Left renal cortex interstitium (tissue), 4 donors: ENCODE data around the gene FAM216A. TPM values are rescaled to one million over a fixed set of nuclear protein-coding genes. Genes with fewer than 3 reads are reported as not detected.
"Not testable (repeated sequence)": the region's sequence is repeated elsewhere in the genome, so short reads cannot be mapped to it uniquely, and the experiment has no call there.

Source experiments
- DNase-seq, 4 donors: peaks; one replicate each; pipeline ENCODE4 v3.0.0-alpha.2; 2013; ENCODE audit warnings: low read depth in 4 of 4, low spot score in 2 of 4, missing footprints in 1 of 4
- polyA plus RNA-seq, 4 donors: library from polyadenylated mRNA; unstranded; fragments of 120-200 nt; gene quantifications; one replicate each; pipeline ENCODE4 v1.2.1, GENCODE V29; 2013; ENCODE audit not compliant: insufficient read length in 4 of 4

Gene FAM216A, protein sequence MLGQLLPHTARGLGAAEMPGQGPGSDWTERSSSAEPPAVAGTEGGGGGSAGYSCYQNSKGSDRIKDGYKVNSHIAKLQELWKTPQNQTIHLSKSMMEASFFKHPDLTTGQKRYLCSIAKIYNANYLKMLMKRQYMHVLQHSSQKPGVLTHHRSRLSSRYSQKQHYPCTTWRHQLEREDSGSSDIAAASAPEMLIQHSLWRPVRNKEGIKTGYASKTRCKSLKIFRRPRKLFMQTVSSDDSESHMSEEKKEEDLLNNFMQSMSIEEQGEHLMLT
- 10 to 100 TPM; 14.8 to 21.5 (median 18.3) TPM for polyA plus RNA-seq

DNA sequence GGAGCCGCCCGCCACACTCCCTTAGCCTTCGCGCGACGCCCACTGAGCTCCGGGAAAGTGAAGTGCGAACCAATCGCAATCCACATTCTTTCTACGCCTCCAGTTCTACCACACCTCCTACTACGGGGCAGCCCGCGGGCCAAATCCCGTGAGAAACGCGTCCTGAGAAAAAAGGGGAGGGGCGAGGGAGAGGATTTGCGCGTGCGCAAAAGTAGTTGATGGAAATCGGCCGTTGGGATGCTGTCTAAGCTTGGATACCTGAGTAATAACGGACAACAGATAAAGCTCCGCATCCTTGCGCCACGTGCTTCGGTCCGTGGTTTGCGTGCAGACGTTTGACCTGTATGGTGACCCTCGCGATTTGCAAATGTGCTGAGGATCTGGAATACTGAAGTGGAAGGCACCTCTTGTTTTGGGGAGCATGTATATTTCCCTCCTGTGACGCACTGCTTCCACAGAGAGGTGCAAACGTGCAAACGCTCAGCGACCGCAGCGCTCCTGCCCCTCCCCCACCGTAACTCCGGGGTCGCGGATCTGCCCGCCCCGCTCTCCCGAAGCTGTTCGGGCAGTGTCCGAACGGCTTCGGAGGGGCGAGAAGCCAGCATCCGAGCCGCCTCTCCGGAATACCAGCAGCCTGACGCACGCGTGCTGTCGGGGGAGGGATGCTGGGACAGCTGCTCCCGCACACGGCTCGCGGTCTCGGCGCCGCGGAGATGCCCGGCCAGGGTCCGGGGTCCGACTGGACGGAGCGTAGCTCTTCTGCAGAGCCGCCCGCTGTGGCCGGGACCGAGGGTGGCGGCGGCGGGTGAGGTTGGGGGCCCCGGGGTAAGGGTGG, at the start of gene FAM216A, which contains the start of gene GPN3:
Gene FAM216A (plus strand): TSS at position 632 of the 835 bp plus-strand sequence. CDS start 31 bp downstream, at position 663.
Gene GPN3 (minus strand): TSS at position 44 of the 835 bp plus-strand sequence. CDS start 54 bp downstream, outside the sequence.
- DNase-seq = peak; percentile 97 to 99 (median 99)

DNA sequence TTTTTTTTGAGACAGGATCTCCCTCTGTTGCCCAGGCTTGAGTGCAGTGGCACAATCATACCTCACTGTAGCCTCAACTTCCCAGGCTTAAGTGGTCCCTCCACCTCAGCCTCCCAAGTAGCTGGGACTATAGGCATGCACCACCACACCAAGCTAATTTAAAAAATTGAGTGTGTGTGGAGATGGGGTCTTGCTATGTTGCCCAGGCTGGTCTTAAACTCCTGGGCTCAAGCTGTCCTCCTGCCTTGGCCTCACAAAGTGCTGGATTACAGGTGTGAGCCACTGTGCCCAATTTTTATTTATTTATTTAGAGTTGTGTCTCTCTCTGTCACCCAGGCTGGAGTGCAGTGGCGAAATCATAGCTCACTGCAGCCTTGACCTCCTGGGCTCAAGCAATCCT, 48.0 kb upstream of the FAM216A start:
- not testable (repeated sequence) for DNase-seq

DNA sequence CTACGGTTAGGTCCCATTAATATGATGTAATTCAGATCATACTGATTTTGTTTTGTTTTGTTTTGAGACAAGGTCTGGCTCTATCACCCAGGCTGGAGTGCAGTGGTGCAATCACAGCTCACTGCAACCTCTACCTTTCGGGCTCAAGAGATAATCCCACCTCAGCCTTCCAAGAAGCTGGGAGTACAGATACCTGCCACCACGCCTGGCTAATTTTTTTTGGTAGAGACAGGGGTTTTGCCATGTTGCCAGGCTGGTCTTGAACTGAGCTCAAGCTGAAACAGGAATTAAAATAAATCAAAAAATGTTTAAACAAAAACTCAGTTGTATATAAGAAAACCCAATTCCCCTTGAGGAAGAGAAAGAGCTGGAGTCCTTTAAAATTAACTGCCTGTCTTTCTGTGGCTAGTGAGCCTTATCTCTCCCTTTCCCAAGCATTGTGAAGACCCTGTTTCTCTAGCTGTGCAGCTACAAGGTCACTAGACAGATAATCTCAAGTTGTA, 47.4 kb upstream of the FAM216A start:
- no peak for DNase-seq

DNA sequence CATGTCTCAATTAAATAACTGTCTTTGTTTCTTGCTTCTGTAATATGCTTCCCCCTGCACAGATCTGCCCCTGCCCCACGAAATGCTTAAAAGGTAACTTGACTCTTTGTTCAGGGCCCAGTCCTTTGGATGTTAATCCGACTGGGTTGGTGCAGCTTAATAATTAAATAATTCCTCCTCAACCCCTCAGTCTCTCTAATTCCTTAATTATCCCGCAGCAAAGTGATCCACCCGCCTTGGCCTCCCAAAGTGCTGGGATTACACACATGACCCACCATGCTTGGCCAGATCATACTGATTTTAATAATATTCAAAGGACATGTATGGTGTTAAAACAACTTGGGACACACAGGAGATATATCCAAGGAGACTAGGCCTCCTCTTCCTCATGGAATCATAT, 46.9 kb upstream of the FAM216A start:
- DNase-seq = no peak

DNA sequence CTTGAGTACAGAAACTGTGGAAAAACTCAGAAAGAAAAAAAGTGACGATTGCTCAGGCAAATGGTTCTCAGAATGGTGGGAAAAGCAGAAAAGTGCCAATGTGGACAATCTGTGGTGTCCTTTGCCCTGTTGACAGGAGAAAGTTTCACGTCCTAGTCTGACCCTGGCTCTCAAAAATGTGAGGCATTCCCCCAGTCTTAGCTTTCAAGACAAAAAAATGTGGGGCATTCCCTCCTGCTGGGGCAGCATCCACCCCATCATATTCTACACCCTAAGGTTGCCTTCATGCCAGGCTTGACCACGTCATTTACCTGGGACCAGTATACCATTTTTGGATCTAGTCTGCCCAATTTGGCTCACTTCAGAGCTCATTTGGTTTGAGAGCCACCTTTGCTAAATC, 44.4 kb upstream of the FAM216A start:
- DNase-seq = no peak

DNA sequence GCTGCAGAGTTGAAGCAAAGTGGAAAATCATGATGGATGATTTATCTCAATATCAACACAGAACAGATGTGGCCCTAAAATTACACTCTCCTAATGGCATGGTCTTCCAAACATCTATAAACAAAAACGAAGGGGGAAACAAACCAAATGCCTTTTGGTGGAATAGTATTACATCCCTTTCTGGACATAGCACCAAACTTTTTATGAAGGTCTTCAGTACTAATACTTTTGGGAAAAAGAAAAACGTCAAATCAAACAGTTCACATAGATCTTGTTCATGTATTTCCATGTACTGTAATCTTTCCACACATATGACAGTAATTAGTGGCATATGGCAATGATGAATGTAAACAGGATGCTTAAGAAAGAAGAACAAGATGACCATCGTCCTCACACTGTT, 42.2 kb upstream of the FAM216A start:
- DNase-seq = no peak

DNA sequence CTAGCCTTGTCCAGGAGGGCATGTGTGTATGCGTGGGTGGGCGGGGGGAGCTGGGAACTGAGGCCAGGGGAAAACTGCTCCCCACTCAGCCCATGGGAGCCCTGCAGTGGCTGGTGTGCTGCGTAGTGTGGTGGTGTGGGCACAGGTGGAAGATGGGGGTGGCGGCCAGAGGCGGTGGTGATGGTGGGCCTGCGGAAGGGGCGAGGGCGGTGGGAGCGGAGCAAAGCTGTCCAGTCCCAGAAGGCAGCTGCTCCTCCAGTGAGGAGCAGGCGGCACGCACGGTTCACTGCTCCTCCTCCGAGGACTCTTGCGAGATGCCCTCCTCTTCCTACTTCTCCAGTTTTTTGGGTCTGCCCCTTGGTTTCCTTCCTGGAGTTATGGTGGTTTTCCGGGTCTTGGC, 39.0 kb upstream of the FAM216A start:
- not testable (repeated sequence) for DNase-seq

DNA sequence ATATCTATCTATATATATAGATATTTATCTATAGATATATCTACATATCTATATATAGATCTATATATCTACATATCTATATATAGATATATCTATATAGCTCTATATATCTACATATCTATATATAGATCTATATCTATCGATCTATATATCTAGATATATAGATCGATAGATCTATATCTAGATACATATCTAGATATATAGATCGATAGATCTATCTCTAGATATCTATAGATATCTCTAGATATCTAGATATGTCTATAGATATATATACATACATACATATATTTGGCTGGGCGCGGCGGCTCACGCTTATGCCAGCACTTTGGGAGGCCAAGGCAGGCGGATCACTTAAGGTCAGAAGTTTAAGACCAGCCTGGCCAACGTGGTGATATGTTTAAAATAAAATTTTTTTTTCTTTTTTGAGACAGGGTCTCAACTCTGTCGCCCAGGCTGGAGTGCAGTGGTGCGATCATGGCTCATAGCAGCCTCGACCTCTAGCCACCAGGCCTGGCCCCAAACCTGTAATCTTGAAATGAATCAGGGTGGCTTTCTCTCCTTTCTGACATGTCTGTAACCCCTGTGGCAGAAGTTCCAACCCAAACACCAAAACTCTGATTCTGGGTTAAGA, 36.6 kb upstream of the FAM216A start:
- DNase-seq = no peak

DNA sequence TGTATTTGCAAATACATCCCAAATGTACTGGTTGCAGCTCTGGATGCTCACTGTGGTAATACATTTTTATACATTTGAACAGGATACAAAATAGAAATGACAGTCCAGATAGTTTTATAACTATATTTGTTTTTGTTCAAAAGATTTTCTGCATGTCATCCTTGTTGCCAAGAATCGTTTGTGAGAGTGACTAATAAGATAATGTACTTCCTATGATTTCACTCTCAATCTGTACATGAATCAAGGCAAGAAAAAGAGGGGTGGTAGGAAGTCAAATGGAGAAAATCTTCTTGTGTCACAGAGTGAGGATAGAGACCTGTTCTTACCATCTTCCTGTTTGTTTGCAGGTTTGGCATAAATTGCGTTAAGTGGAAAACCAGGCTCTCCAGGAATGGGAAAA, 32.4 kb upstream of the FAM216A start:
- DNase-seq = no peak

DNA sequence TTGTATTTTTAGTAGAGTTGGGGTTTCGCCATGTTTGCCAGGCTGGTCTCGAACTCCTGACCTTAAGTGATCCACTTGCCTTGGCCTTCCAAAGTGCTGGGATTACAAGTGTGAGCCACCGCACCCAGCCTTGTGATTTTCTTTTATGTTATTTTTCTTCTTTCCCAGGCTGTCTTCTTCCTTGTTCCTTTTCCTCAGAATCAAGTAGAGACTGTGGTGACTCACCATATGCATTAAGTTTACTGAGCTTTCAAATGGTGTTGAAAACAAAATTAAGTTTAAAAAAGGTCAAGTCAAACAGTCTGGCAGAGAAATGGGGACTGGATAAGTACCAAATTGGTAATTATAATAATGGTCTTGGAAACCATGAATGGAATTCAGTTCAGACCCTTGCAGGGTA, 24.2 kb upstream of the FAM216A start:
- no peak for DNase-seq

DNA sequence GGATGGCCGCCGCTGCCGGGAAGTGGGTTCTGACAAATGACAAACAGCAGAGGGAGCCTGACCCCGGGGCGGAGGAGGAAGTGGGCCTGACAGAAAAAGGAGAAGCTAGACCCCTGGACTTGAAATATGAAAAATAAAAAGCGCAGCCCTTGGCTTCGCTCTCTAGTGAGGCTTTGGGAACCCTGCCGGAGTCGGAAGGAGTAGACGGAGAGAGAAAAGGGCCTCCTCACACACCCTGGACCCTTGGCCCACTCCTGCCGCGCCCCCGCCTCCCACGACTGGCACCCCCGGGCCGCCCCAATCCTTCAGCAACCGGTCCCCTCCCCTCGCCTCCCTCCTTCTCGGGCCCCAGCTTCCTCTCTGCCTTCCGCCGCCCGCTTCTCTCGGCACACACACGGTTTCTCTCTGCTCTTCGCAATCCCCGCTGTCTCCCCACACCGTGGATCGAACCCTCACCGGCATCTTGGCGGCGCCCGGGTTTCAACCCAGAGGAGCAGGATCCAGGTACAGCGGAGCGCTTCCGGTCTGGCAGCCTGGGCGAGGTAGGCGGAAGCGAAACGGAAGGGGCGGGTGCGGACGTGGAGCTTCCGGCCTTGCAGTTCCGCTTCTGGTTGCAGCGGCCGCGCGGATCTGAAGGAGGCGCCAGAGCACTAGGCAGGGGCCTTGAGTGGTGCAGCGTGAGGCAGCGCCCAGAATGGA, 18.7 kb upstream of the FAM216A start, which contains the start of gene ARPC3:
Gene ARPC3 (minus strand): TSS at position 539 of the 699 bp plus-strand sequence. CDS start 77 bp downstream, at position 462.
- peak; percentile 76 to 91 (median 84) for DNase-seq

DNA sequence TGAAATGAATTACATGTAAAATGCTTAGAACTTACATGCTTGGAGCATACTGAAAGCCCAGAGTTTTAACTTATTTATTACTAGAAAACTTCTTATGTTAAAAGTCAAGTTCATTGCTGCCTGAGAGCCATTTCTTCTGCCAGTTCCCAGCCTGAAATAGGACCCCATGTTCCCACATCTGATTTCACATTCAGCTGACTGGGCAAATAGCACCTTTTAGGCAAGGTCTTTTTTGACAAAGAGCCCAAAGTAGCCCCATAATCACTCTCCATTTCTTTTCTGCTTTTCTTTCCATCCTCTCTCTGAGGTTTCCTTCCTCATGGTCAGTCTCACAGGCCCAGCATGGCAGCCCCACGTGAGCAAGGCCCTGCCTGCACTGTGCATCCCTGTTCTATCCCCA, 17.4 kb upstream of the FAM216A start:
- DNase-seq = no peak

DNA sequence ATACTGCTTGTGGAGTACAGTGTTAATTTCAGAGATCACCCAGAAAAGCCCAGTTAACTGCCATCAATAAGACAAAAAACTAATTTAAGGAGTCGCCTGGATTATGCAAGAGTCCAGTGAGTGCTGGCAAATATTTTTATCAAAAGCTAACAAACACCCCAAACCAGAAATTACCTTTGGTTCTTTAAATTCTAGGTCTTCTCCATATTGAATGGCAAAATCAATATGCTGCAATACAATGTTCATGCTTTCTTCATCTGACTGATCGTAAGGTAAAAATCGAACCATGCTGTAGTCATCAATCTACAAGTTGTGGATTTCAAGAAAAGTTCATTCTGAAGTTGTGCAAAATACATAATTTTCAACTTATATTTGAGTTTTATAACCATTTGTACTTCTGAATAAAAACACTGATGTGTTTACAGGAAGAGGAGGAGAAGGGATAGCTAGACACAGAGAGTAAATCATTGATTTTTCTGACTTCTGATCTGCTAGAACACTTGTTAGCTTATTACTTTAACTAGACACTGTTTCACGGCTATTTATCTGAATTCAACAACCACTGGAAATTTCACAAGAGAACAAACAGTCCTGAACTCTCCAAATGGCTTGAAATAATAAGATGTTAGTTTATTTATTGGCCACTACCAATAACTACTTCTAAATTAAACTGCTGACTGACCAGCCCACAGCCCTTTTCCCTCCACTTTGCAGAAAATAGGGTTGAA, 14.9 kb upstream of the FAM216A start:
- no peak for DNase-seq

DNA sequence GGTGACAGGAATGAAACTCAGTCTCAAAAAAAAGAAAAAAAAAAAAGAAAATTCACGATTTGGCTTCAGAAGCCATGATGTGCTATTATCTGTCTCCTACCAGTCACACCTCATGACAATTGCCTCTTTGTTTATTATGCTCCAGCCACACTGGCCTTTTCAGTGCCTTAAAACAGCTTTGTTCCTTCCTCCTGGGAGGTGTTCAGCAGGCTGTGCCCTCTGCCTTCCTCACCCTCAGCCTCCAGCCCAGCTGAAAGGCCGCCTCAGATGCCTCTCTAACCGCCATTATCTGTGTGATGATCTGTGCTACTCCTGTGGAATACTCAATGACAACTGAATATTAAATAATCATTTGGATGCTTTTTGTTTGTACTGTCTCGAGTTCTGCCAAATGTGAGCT, 9.9 kb upstream of the FAM216A start:
- no peak for DNase-seq

DNA sequence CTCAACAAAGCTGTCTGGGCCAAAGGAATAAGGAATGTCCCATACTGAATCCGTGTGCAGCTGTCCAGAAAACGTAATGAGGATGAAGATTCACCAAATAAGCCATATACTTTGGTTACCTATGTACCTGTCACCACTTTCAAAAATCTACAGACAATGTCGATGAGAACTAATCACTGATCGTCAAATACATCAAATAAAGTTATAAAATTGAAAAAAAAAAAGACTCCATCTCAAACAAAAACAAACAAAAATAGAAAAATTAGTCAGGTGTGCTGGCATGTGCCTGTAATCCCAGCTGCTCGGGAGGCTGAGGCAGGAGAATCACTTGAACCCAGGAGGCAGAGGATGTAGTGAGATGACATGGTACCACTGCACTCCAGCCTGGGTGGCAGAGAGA, 7.5 kb upstream of the FAM216A start:
- not testable (repeated sequence) for DNase-seq

DNA sequence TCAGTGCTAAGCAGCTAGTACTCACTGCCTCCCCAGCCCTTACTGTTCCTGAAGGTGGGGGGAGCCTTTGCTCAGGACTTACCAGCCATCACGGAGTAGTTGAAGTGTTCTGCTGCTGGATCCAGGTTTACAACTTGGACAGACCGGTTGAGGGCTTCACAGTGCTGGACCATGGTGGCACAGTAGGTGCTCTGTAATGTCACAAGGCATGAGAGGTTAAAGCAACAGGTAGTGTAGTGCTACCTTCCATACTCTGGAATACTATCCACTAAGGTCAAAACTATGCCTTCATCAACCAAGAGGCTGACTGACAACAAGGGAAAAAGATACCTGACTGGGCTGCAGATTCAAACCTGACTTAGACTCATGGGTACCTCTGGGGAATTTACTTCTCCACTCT, 3.6 kb upstream of the FAM216A start:
- DNase-seq = no peak

DNA sequence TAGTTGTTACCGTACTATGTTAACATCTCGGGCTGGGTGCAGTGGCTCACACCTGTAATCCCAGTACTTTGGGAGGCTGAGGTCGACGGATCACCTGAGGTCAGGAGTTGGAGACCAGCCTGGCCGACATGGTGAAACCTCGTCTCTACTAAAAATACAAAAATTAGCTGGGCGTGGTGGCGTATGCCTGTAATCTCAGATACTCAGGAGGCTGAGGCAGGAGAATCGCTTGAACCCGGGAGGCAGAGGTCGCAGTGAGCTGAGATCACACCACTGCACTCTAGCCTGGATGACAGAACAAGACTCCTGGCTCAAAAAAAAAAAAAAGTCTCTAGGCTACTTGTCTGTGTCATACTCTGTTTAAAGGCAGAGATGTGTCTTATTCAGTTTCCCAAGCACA, 2.9 kb upstream of the FAM216A start:
- not testable (repeated sequence) for DNase-seq

DNA sequence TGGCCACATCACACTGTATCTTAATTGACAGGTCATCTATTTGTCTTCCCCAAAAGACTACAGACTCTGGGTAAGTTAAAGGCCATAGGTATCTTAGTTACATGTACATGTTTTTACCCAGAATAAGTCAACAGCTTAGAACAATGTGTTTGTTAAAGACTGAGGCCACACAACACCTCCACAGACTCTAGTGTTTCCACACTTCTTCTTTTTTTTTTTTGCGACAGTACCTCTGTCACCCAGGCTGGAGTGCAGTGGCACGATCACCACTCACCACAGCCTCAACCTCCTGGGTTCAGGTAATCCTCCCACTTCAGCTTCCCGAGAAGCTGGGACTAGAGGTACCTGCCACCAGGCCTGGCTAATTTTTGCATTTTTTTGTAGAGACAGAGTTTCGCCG, 1.9 kb upstream of the FAM216A start:
- DNase-seq = no peak

DNA sequence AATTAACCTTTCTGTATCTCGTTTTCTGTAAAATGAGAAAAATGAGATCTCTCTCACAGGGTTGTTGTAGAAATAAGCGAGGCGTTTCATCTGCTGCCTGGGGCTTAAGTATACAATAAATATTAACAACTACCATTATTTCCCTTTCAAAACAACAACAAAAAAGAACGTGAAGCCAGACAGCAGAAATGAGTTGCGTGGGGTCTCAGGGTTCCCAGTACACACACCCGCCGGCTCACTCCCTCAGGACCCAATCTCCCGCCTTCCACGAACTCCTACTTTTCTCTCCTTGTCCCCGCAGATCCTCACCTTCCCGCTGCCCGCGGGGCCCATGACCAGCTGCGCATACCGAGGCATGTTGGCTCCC, 815 bp upstream of the FAM216A start:
- no peak for DNase-seq

DNA sequence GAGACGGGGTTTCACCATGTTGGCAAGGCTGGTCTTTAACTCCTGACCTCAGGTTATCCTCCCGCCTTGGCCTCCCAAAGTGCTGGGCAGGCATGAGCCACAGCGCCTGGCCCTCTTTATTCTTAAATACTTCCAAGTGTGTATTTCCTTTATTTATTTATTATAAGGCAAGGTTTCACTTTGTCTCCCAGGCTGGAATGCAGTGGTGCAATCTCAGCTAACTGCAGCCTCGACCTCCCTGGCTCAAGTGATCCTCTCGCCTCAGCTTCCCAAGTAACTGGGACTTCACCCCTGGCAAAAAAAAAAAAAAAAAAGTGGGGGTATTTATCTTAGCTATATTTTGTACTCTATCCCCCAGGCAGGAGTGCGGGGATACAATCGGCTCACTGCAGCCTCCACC, 6.8 kb downstream of the FAM216A start:
- no peak for DNase-seq
